ENCODE results near the gene DPP3.
"Not testable (repeated sequence)": the region's sequence is repeated elsewhere in the genome, so short reads cannot be mapped to it uniquely, and the experiment has no call there.

Gene DPP3

GRCh38 chr11:66539870-66540213, 59.6 kb downstream of the DPP3 start:
- no peak for DNase-seq

- DNase-seq, result not testable (repeated sequence)
Measured at GRCh38 chr11:66540598-66540997, 60.4 kb downstream of the DPP3 start.

GRCh38 chr11:66541892-66542291, 61.7 kb downstream of the DPP3 start:
- no peak for DNase-seq

GRCh38 chr11:66542362-66542761, 62.1 kb downstream of the DPP3 start:
- DNase-seq, result no peak

GRCh38 chr11:66543263-66544107, 63.3 kb downstream of the DPP3 start:
- peak in 3 of 4 experiments; percentile 13 to 57 (median 54) for DNase-seq

GRCh38 chr11:66544952-66545351, 64.7 kb downstream of the DPP3 start:
- DNase-seq, result not testable (repeated sequence)

- DNase-seq, result peak; percentile 45 to 79 (median 68)
Measured at GRCh38 chr11:66545701-66546367, 65.6 kb downstream of the DPP3 start, which contains the start of gene ZDHHC24. Gene ZDHHC24 (minus strand): TSS chr11:66546048. CDS start chr11:66546003, 45 bp downstream.

- no peak for DNase-seq
Measured at GRCh38 chr11:66546368-66546965, 66.2 kb downstream of the DPP3 start, which contains the start of gene ACTN3. Gene ACTN3 (plus strand): TSS chr11:66546903. CDS start chr11:66546938, 35 bp downstream.

GRCh38 chr11:66546966-66547661, 66.9 kb downstream of the DPP3 start:
- DNase-seq, result no peak

- no peak for DNase-seq
Measured at GRCh38 chr11:66547662-66548009, 67.4 kb downstream of the DPP3 start.

GRCh38 chr11:66548041-66548440, 67.8 kb downstream of the DPP3 start:
- DNase-seq, result no peak

GRCh38 chr11:66548774-66549630, 68.8 kb downstream of the DPP3 start:
- no peak for DNase-seq

- DNase-seq, result no peak
Measured at GRCh38 chr11:66549696-66550095, 69.5 kb downstream of the DPP3 start.

- DNase-seq, result no peak
Measured at GRCh38 chr11:66550887-66551286, 70.7 kb downstream of the DPP3 start.

- no peak for DNase-seq
Measured at GRCh38 chr11:66554602-66555001, 74.4 kb downstream of the DPP3 start.

- no peak for DNase-seq
Measured at GRCh38 chr11:66555416-66555815, 75.2 kb downstream of the DPP3 start.

- no peak for DNase-seq
Measured at GRCh38 chr11:66556086-66556485, 75.9 kb downstream of the DPP3 start.

GRCh38 chr11:66557733-66558326, 77.6 kb downstream of the DPP3 start:
- DNase-seq, result no peak
